ENCODE measurements around the gene MRPL30. TPM values are rescaled to one million over a fixed set of nuclear protein-coding genes. Genes with fewer than 3 reads are reported as not detected.
"Not testable (repeated sequence)": the region's sequence is repeated elsewhere in the genome, so short reads cannot be mapped to it uniquely, and the experiment has no call there.

Gene MRPL30
- total and polyA plus RNA-seq, 2 experiments from 2014 or later = 19.4 to 36.6 TPM

- Histone ChIP-seq H3K27me3 (no peaks in the 10 kb centered on the region), H3K9me3 (ENCODE audit: low read depth) (no peaks in the 10 kb centered on the region), H3K4me3 (no peak overlapping the region), H2AFZ (no peak overlapping the region), H3K27ac (no peak overlapping the region), H3K79me2 (no peaks in the 10 kb centered on the region), H3K36me3 (replicated peaks; ENCODE audit: insufficient read depth, low read depth) (no peaks in the 10 kb centered on the region), H3K9me2 (replicated peaks; ENCODE audit: insufficient read depth) (no peaks in the 10 kb centered on the region), H3K4me2 (no peak overlapping the region), H4K20me1 (ENCODE audit: insufficient read depth, poor library complexity, severe bottlenecking) (no peaks in the 10 kb centered on the region), H3K4me1 (ENCODE audit: insufficient read depth) (no peaks in the 10 kb centered on the region)
- WGBS (ENCODE audit: low lambda C conversion rate, missing lambda C conversion rate) = 92% methylated on average over 5 of the region's 5 CpGs
- DNase-seq (ENCODE audit: low spot score) = no peak
- TF ChIP-seq EZH2 (IDR thresholded peaks at IDR 0.05; ENCODE audit: borderline replicate concordance) (no peak), CTCF (IDR thresholded peaks at IDR 0.05; ENCODE audit: poor library complexity) (no peak), EZH2phosphoT487 (IDR thresholded peaks at IDR 0.05; ENCODE audit: low read depth, severe bottlenecking, unreplicated experiment) (no peak)
Observed at GRCh38 chr2:99205491-99205890, 24.5 kb downstream of the MRPL30 start.

GRCh38 chr2:99216096-99216495, 35.1 kb downstream of the MRPL30 start:
- H3K27ac ChIP-seq = no peak overlapping the region
- H4K20me1 ChIP-seq (ENCODE audit: insufficient read depth, poor library complexity, severe bottlenecking) = no peaks in the 10 kb centered on the region
- 91% methylated on average over 2 of the region's 2 CpGs for WGBS (ENCODE audit: low lambda C conversion rate, missing lambda C conversion rate)
- no peaks in the 10 kb centered on the region for H3K79me2 ChIP-seq
- no peak for DNase-seq (ENCODE audit: low spot score)
- no peaks in the 10 kb centered on the region for H3K9me2 ChIP-seq (replicated peaks; ENCODE audit: insufficient read depth)
- H2AFZ ChIP-seq = no peak overlapping the region
- no peaks in the 10 kb centered on the region for H3K9me3 ChIP-seq (ENCODE audit: low read depth)
- H3K27me3 ChIP-seq = no peaks in the 10 kb centered on the region
- no peak overlapping the region for H3K4me2 ChIP-seq
- no peak overlapping the region for H3K4me3 ChIP-seq
- no peaks in the 10 kb centered on the region for H3K4me1 ChIP-seq (ENCODE audit: insufficient read depth)
- TF ChIP-seq EZH2phosphoT487 (IDR thresholded peaks at IDR 0.05; ENCODE audit: low read depth, severe bottlenecking, unreplicated experiment) (no peak), CTCF (IDR thresholded peaks at IDR 0.05; ENCODE audit: poor library complexity) (no peak), EZH2 (IDR thresholded peaks at IDR 0.05; ENCODE audit: borderline replicate concordance) (no peak)
- no peaks in the 10 kb centered on the region for H3K36me3 ChIP-seq (replicated peaks; ENCODE audit: insufficient read depth, low read depth)

- Histone ChIP-seq H3K4me2 (no peak overlapping the region), H3K36me3 (replicated peaks; ENCODE audit: insufficient read depth, low read depth) (no peaks in the 10 kb centered on the region), H3K79me2 (no peaks in the 10 kb centered on the region), H2AFZ (no peak overlapping the region), H3K4me1 (ENCODE audit: insufficient read depth) (no peaks in the 10 kb centered on the region), H3K9me2 (replicated peaks; ENCODE audit: insufficient read depth) (no peaks in the 10 kb centered on the region), H3K27ac (no peak overlapping the region), H3K4me3 (no peak overlapping the region), H3K27me3 (no peaks in the 10 kb centered on the region), H4K20me1 (ENCODE audit: insufficient read depth, poor library complexity, severe bottlenecking) (no peaks in the 10 kb centered on the region), H3K9me3 (ENCODE audit: low read depth) (no peaks in the 10 kb centered on the region)
- 57% methylated on average over 4 of the region's 4 CpGs for WGBS (ENCODE audit: low lambda C conversion rate, missing lambda C conversion rate)
- no peak for DNase-seq (ENCODE audit: low spot score)
- TF ChIP-seq CTCF (IDR thresholded peaks at IDR 0.05; ENCODE audit: poor library complexity) = no peak
- TF ChIP-seq EZH2phosphoT487 (IDR thresholded peaks at IDR 0.05; ENCODE audit: low read depth, severe bottlenecking, unreplicated experiment) = no peak
- no peak for TF ChIP-seq EZH2 (IDR thresholded peaks at IDR 0.05; ENCODE audit: borderline replicate concordance)
Observed at GRCh38 chr2:99217929-99218501, 37.0 kb downstream of the MRPL30 start.

- not testable (repeated sequence) for H4K20me1 ChIP-seq (ENCODE audit: insufficient read depth, poor library complexity, severe bottlenecking); H3K27me3 ChIP-seq; H3K9me2 ChIP-seq (replicated peaks; ENCODE audit: insufficient read depth); H3K79me2 ChIP-seq; H3K4me2 ChIP-seq; H2AFZ ChIP-seq; H3K27ac ChIP-seq; H3K4me3 ChIP-seq; H3K36me3 ChIP-seq (replicated peaks; ENCODE audit: insufficient read depth, low read depth); DNase-seq (ENCODE audit: low spot score); H3K4me1 ChIP-seq (ENCODE audit: insufficient read depth); H3K9me3 ChIP-seq (ENCODE audit: low read depth)
Observed at GRCh38 chr2:99233177-99233576, 52.2 kb downstream of the MRPL30 start.
